T-helper 2 cell (primary cell): Measurements from ENCODE around the gene PAPOLB.

Source experiments
- DNase-seq, 5 experiments: peaks; one replicate each; pipeline versions ENCODE4 v3.0.0 to v3.0.0-alpha.2; 2012 to 2022

Gene PAPOLB

DNA sequence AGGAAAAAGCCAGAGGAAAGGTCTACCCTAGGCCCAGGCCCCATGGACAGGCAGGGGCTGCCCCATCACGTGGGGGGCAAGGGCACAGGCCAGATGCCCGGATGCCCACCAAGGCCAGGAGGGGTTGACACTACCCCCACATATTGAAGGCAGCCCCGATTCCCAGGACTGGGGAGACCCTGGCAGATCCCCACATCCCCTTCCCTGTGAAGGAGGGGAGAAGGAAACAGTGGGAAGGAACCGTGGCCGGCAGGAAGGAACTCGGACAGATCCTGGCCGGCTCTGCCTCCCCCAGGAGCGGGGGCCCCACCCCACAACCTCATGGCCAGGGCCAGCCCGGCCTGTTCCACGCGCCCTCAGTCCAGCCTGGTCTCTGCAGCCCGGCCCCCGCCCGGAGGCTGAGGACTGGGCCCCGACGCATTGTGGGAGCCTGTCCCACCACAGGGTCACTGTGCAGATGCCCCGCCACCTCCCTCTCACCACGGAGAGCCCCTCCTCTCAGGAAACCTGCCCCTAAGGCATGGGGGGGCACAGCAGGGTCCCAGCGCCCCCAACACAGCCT is 41.3 kb downstream of the PAPOLB start:
- no peak for DNase-seq

DNA sequence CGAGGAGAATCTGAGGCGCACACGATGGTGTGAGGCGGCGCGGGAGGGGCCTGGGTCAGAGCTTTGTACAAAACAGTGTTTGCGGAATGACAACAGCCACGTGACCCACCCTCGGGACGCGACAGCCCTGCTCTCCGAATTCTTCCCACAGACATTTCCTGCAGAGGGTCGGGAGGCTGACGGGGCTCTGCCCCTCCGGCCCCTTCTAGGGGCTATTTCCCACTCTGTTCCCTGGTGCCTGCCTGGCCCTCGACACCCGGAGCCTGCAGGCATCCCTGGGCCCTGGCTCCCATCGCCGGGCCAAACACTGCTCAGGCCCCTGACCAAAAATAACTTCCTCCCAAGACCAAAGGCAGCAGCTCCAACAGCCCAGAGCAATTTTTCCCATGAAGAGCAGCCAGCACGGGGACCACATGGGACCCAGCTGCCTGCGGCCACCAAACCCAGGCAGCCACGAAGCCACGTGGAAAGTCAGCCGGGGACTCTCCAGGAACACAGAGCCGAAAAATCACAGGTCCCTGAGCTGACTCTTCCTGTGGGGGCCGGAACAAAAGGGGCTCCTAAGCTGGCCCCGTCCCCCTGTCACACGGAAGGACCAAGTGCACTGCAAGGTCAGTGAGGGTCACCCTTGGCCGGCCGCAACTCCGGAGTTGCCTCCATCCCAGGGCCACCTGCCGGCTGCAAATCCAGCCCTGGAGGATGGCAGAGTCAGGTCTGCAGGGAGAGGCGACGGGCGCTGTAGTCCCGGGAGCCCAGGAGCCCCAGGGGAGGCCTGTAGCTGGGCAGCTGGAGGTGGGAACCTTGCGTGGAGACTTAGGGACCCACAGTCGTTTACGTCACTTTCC is 42.0 kb downstream of the PAPOLB start:
- no peak for DNase-seq

DNA sequence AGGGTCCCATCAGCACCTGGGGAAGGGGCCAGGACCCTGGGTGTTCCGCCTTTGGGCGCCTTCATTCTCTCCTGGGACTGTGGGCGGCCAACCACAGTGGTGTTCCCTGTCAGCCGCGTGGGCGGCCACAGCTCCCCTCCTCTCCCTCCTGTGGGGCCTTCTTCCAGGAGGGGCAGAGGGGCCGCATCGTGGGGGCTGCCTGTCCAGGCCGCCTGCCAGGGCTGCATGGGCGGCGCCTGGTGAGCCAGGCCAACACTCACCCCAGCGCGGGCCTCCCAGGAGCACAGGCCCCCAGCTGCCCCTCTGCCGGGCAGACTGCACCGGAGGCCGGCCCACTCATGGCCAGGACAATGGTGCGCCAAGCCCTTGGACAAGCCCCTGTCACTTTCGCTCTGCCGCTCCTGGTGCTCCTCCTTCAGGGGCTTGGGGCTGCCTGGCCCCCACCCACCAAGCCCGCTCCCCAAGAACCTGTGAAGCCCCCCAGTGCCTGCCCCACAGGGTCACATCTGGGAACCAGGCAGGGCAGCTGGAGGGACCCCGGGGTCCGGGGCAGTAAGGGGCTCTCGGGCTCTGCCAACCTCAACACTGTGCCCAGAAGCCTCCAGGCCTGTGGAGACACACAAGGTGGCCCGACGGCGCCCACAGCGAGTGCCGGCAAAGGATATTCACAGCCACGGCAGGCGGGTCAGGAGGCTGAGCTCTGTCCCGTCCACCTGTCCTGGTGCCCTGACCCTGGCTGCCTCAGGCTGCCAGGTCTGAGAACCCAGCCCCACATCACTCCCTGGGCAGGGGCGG is 43.6 kb downstream of the PAPOLB start:
- no peak for DNase-seq

DNA sequence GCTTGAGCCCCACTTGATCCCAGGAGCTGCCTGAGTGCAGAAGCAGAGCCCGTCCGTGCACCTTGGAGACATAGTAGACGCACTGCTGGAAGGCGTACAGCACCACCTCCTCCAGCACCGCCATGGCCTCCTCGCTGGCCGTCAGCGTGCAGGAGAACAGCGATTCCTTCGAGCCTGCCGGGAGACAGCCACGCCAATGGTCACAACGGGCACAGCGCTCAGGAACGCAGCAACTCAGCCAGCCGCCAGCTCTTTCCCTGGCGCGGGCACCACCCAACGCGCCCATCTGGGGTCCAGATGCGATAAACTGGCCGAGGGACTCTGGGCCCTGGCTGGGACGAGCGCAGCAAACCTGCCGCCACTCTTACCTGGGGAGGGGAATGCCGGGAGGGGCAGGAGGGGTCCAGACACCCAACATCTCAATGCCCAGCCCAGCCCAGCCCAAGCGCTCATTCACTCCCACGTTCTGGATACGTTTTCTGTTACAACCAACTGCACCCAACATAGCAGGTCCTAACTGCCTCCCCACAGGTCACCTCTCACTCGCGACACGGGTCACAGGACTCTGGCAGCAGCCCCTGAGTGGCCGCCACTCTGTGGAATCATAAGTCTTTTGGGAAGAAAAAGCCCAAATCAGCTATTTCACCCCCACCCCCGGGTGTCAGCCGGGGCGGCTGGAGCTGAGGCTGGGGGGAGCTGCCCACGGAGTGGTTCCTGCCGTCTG is 44.5 kb downstream of the PAPOLB start:
- no peak for DNase-seq

DNA sequence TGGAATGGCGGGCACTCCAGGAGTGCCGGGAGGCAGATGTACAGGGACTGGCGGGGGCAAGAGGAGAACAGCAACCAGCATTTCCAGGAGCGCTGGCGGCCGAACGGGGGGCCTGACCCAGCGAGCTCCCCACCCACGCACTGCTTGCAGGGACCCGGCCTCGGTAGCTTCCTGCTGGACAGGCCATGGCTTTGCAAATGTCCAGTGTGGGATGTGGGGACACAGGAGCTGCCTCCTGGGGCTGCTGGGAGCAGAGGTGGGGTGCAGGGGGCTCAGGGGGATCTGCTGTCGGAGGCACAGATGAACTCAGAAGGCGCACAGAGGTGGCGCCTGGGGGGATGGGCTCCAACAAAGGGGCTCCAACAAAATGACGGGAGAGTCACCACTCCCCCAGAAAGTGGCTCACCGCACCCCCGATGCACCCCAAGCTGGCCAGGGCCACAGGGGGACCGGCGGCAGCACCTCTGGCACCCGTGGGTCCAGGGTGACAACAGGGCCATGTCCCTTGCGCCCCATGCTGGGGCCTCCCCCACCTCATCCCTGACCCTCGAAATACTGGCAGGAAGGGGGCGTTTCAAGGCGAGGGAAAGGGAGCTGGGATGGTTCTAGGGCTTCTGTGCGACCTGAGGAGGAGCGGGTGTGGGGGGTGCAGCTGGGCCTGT is 45.3 kb downstream of the PAPOLB start:
- DNase-seq: no peak

DNA sequence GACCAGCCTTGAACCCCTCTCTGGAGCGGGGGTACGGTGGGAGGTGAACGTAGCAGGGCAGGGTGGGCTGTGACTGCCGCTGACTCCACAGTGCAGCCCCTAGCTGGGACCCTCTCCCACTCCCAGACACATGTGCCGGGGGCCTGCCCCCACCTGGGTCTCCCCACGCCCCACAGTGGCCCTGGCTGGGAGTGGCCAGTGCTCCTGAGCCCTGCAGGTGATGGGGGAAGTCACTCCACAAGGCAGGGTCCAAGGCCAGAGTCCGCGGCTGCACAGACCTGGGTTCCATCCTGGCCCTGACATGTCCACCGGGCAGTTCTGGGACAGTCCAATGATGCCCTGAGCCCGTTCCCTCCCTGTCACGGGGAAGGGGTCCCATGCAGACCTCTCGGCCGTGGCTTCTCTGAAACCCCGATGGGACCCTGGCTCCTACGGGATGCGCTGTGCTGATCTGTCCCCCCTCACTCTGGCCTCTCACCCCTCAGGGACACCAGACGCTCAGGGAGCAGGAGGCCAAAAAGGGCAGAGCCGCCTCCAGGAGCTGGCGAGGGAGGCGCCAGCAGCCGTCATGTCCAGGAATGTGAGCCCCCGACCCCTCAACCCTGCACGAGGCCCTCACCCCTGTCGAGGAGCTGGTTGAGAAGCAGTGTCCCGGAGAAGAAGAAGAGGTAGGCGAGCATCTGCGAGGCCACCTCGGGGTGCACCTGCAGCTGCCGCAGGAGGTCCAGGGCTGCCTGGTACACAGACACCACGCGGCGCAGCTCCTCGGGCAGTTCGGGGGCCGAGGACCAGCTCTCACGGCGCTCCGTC is 46.0 kb downstream of the PAPOLB start:
- DNase-seq: no peak

DNA sequence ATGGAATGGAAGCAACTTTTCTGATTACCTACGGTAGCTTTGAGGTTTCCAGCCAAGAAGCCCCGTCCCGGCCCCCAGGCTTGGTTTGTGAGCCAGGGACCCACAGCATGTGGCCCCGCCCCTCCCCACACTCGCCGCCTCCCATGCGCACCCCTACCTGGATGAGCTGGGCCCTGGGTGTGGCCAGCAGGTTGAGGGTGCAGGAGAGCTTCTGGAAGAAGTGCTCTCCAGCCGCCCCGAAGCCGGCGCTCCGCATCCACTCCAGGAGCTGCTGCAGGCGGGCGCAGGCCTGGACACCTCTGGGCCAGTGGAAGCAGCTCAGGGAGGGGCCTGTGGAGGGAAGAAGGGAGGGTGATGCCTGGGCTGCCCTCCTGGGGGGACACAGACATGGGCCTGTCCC is 46.7 kb downstream of the PAPOLB start:
- no peak for DNase-seq

DNA sequence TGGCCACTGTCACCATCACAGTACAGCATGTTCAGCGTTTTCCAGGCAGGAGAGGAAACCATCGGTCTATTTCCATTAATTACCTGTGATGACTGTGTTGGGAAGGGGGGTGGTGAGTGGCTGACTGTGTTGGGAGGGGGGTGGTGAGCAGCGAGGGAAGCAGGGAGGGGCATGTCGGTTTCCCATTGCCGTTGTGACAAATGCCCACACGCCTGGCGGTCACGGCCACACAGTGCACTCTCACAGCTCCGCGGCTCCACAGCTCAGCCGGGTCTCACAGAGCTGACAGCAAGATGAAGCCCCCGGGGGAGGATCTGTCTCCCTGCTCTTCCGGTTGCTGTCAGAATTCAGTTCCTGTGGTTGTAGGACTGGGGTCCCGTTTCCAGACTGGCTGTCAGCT is 47.4 kb downstream of the PAPOLB start:
- DNase-seq: no peak

DNA sequence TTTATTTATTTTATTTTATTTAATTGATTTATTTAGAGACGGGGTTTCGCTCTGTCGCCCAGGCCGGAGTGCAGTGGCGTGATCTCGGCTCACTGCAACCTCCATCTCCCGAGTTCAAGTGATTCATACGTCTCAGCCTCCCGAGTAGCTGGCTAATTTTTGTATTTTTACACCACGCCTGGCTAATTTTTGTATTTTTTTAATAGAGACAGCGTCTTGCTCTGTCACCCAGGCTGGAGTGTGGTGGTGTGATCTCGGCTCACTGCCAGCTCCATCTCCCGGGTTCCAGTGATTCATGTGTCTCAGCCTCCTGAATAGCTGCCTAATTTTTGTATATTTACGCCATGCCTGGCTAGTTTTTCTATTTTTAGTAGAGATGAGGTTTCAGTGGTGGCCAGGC is 52.2 kb downstream of the PAPOLB start:
- no peak for DNase-seq

DNA sequence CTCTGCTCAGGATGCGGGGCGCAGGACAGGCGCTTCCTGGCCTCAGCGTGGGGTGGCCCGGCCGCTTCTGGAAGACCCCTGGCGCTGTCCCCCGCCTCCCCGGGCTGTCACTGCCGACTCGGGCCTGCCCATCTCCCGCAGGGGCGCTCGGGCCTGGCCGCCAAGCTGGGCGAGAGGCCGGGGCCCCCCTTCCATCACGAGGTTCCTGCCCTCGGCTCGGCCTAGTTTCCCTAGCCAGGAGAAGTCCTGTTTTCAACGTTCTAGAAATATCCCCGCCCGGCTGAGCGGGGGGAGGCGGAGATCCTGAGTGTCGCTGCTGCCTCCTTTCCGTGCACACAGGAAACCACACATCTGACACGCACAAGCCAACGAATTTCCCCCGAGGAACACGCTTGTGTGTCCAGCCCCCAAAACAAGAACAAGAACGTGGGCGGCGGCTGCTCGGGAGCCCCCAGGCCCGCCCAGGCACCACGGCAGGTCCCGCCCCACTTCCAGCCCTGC is 52.7 kb downstream of the PAPOLB start:
- DNase-seq: peak in 1 of 5 experiments; percentile 38

DNA sequence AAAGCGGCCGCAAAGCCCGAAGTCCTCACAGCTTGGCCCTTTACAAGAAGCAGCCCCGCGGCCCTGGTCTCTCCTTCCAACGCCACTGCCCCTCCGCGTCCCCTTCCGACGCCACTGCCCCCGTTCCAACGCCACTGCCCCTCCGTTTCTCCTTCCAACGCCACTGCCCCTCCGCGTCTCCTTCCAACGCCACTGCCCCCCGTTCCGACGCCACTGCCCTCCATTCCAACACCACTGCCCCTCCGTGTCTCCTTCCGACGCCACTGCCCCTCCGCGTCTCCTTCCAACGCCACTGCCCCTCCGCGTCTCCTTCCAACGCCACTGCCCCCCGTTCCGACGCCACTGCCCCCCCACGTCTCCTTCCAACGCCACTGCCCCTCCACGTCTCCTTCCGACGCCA is 53.3 kb downstream of the PAPOLB start:
- no peak for DNase-seq

DNA sequence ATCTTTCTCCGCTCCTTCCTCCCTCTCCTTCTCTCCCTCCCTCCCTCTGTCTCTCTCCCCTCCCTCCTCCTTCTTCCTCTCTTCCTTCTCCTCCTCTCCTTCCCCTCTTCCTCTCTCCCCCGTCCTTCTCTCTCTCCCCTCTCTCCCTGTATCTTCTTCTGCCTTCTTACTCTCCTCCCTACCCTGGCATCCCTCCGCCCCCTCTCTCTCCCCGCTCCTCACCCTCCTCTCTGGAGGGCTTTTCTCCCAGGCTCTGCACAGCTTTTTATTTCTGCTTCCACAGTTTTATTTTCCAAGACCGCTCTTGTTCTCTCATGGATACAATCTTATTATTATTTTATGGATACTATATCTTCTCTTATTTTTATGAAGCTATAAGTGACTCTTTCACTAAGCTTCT is 53.8 kb downstream of the PAPOLB start:
- no peak for DNase-seq
